ENCODE results near the gene RPIA.
"Not testable (repeated sequence)": the region's sequence is repeated elsewhere in the genome, so short reads cannot be mapped to it uniquely, and the experiment has no call there.

- not testable (repeated sequence) for TF ChIP-seq CTCF, EZH2 (IDR thresholded peaks at IDR 0.05)
Measured at GRCh38 chr2:88758702-88759101, 67.2 kb downstream of the RPIA start.
